Lower leg skin (tissue), 3 donors: Measurements from ENCODE around the gene CDC6.

Experiments used
- POLR2A ChIP-seq, 2 donors: fragments of 450-650 bp; IDR thresholded peaks; one replicate each; pipeline ENCODE4 v1.6.1; 2016 to 2017; ENCODE audit warnings: antibody characterized with exemption in 2 of 2, mild to moderate bottlenecking in 1 of 2, moderate library complexity in 1 of 2
- TF ChIP-seq, protein P1 (sequence below), 3 donors: fragments of 450-650 bp; IDR thresholded peaks; one replicate each; pipeline ENCODE4 v1.5.1; 2016; ENCODE audit warnings: antibody characterized with exemption in 3 of 3, mild to moderate bottlenecking in 3 of 3, moderate library complexity in 2 of 3

DNA sequence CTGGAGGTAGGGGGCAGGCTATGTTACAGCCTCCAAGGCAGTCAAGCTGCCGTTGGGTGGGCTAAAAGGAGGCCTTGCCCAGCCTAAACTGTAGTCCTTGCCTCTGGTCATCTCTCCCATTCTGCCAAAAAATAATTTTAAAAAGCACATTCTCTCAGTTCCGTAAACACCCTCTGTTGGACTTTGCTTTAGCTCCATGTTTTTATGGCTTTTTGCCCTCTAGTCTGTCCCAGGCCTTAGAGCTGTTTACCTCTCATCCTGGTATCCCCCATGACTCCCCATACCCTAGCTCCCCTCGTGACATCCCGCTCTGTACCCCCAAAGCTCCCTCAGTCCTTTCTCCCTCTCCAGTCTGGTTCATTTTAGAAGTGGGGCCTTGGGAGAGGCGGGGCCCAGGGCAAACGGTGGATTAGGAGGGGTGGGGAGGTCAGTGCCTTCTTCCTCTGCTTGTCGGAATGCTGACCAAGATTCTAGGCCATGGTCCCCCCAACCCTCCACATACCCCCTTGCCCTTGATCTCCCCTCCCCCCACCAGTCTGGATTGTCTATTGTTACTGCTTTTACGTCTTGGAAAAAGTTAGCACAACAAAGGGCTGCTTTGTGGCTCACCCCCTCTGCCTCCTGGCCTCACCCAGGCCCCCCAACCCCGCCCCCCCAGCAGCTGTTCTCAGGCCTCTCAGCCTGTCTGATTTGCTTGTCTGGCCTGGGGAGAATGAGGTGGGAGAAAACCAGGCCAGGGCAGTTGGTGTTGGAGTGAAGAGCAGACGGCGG is 58.5 kb downstream of the CDC6 start:
- TF ChIP-seq, protein P1, sequence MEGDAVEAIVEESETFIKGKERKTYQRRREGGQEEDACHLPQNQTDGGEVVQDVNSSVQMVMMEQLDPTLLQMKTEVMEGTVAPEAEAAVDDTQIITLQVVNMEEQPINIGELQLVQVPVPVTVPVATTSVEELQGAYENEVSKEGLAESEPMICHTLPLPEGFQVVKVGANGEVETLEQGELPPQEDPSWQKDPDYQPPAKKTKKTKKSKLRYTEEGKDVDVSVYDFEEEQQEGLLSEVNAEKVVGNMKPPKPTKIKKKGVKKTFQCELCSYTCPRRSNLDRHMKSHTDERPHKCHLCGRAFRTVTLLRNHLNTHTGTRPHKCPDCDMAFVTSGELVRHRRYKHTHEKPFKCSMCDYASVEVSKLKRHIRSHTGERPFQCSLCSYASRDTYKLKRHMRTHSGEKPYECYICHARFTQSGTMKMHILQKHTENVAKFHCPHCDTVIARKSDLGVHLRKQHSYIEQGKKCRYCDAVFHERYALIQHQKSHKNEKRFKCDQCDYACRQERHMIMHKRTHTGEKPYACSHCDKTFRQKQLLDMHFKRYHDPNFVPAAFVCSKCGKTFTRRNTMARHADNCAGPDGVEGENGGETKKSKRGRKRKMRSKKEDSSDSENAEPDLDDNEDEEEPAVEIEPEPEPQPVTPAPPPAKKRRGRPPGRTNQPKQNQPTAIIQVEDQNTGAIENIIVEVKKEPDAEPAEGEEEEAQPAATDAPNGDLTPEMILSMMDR (IDR thresholded peaks at IDR 0.05): no peak
- TF ChIP-seq POLR2A (IDR thresholded peaks at IDR 0.05): no peak
